ENCODE results near the gene LAT.

Gene LAT

GRCh38 chr16:29024278-29024677, 39.4 kb downstream of the LAT start:
- Histone ChIP-seq H3K4me2 (ENCODE audit: low read depth, low read length) (no peak overlapping the region), H3K4me1 (ENCODE audit: low read length) (no peaks in the 10 kb centered on the region)

GRCh38 chr16:29025218-29025617, 40.4 kb downstream of the LAT start:
- H3K27ac ChIP-seq (ENCODE audit: low read length), result no peak overlapping the region
- H3K9ac ChIP-seq (ENCODE audit: low read length), result no peak overlapping the region
- H2AFZ ChIP-seq (ENCODE audit: low read length), result no peak overlapping the region
- no peaks in the 10 kb centered on the region for H3K4me1 ChIP-seq (ENCODE audit: low read length)
- TF ChIP-seq CTCF (IDR thresholded peaks at IDR 0.05; ENCODE audit: low read length), result no peak
- TF ChIP-seq EZH2phosphoT487 (IDR thresholded peaks at IDR 0.05; ENCODE audit: low read length), result no peak
- TF ChIP-seq EZH2 (optimal IDR thresholded peaks at IDR 0.05; ENCODE audit: low read depth, low read length), result no peak
- no peak overlapping the region for H3K4me2 ChIP-seq (ENCODE audit: low read depth, low read length)
- no peak for DNase-seq
- no peaks in the 10 kb centered on the region for H3K9me3 ChIP-seq (replicated peaks; ENCODE audit: insufficient read depth, low read length)
- H3K4me3 ChIP-seq (ENCODE audit: low read length), result no peak overlapping the region
- H3F3A ChIP-seq (ENCODE audit: insufficient read depth, low read length), result no peaks in the 10 kb centered on the region
- H4K20me1 ChIP-seq (ENCODE audit: insufficient read depth, low read length), result no peaks in the 10 kb centered on the region
- H3K9me2 ChIP-seq (replicated peaks; ENCODE audit: insufficient read depth, low read length), result no peaks in the 10 kb centered on the region
- H3K27me3 ChIP-seq (replicated peaks; ENCODE audit: insufficient read depth, low read length), result no peaks in the 10 kb centered on the region
- H3K36me3 ChIP-seq (replicated peaks; ENCODE audit: insufficient read depth, low read length), result no peaks in the 10 kb centered on the region
- no peaks in the 10 kb centered on the region for H3K79me2 ChIP-seq (ENCODE audit: low read length)

More at GRCh38 chr16:29024278-29024677, 39.4 kb downstream of the LAT start:
- no peak overlapping the region for H3K9ac ChIP-seq (ENCODE audit: low read length)
- H3K36me3 ChIP-seq (replicated peaks; ENCODE audit: insufficient read depth, low read length), result no peaks in the 10 kb centered on the region
- H3K79me2 ChIP-seq (ENCODE audit: low read length), result no peaks in the 10 kb centered on the region
- no peak overlapping the region for H2AFZ ChIP-seq (ENCODE audit: low read length)
- TF ChIP-seq EZH2phosphoT487 (IDR thresholded peaks at IDR 0.05; ENCODE audit: low read length) (no peak), CTCF (IDR thresholded peaks at IDR 0.05; ENCODE audit: low read length) (no peak), EZH2 (optimal IDR thresholded peaks at IDR 0.05; ENCODE audit: low read depth, low read length) (no peak)
- no peaks in the 10 kb centered on the region for H3K9me2 ChIP-seq (replicated peaks; ENCODE audit: insufficient read depth, low read length)
- H3K27ac ChIP-seq (ENCODE audit: low read length), result no peak overlapping the region
- no peak overlapping the region for H3K4me3 ChIP-seq (ENCODE audit: low read length)
- H3K27me3 ChIP-seq (replicated peaks; ENCODE audit: insufficient read depth, low read length), result no peaks in the 10 kb centered on the region
- H4K20me1 ChIP-seq (ENCODE audit: insufficient read depth, low read length), result no peaks in the 10 kb centered on the region
- H3F3A ChIP-seq (ENCODE audit: insufficient read depth, low read length), result no peaks in the 10 kb centered on the region
- no peaks in the 10 kb centered on the region for H3K9me3 ChIP-seq (replicated peaks; ENCODE audit: insufficient read depth, low read length)
- no peak for DNase-seq

- Histone ChIP-seq H3K27ac (ENCODE audit: low read length) (no peak overlapping the region), H3K9me2 (replicated peaks; ENCODE audit: insufficient read depth, low read length) (no peaks in the 10 kb centered on the region), H3F3A (ENCODE audit: insufficient read depth, low read length) (no peaks in the 10 kb centered on the region), H3K4me1 (ENCODE audit: low read length) (no peaks in the 10 kb centered on the region), H3K4me2 (ENCODE audit: low read depth, low read length) (no peak overlapping the region), H2AFZ (ENCODE audit: low read length) (no peak overlapping the region), H3K27me3 (replicated peaks; ENCODE audit: insufficient read depth, low read length) (no peaks in the 10 kb centered on the region), H3K79me2 (ENCODE audit: low read length) (no peaks in the 10 kb centered on the region), H4K20me1 (ENCODE audit: insufficient read depth, low read length) (no peaks in the 10 kb centered on the region), H3K36me3 (replicated peaks; ENCODE audit: insufficient read depth, low read length) (no peaks in the 10 kb centered on the region), H3K4me3 (ENCODE audit: low read length) (no peak overlapping the region), H3K9ac (ENCODE audit: low read length) (no peak overlapping the region), H3K9me3 (replicated peaks; ENCODE audit: insufficient read depth, low read length) (no peaks in the 10 kb centered on the region)
- TF ChIP-seq EZH2 (optimal IDR thresholded peaks at IDR 0.05; ENCODE audit: low read depth, low read length), result no peak
- no peak for DNase-seq
These were observed 40.9 kb downstream of the LAT start for GRCh38 chr16:29025735-29026134.

- H3F3A ChIP-seq (ENCODE audit: insufficient read depth, low read length), result no peaks in the 10 kb centered on the region
- no peaks in the 10 kb centered on the region for H3K4me1 ChIP-seq (ENCODE audit: low read length)
- H3K4me3 ChIP-seq (ENCODE audit: low read length), result no peak overlapping the region
- H3K27ac ChIP-seq (ENCODE audit: low read length), result no peak overlapping the region
- no peak for DNase-seq
- no peak overlapping the region for H3K4me2 ChIP-seq (ENCODE audit: low read depth, low read length)
- no peak overlapping the region for H3K9ac ChIP-seq (ENCODE audit: low read length)
- no peak for TF ChIP-seq EZH2 (optimal IDR thresholded peaks at IDR 0.05; ENCODE audit: low read depth, low read length)
- H3K9me3 ChIP-seq (replicated peaks; ENCODE audit: insufficient read depth, low read length), result no peaks in the 10 kb centered on the region
- H3K36me3 ChIP-seq (replicated peaks; ENCODE audit: insufficient read depth, low read length), result no peaks in the 10 kb centered on the region
- no peak overlapping the region for H2AFZ ChIP-seq (ENCODE audit: low read length)
- no peaks in the 10 kb centered on the region for H4K20me1 ChIP-seq (ENCODE audit: insufficient read depth, low read length)
- no peaks in the 10 kb centered on the region for H3K79me2 ChIP-seq (ENCODE audit: low read length)
- no peaks in the 10 kb centered on the region for H3K9me2 ChIP-seq (replicated peaks; ENCODE audit: insufficient read depth, low read length)
- H3K27me3 ChIP-seq (replicated peaks; ENCODE audit: insufficient read depth, low read length), result no peaks in the 10 kb centered on the region
These were observed 43.8 kb downstream of the LAT start for GRCh38 chr16:29028457-29029167.

Data from MM.1S (cell line).